ENCODE results near the gene IL17REL.

Gene IL17REL

GRCh38 chr22:49966041-49966773 is 46.4 kb downstream of the IL17REL start:
- no peak for DNase-seq

- DNase-seq: no peak
These were observed 47.2 kb downstream of the IL17REL start for GRCh38 chr22:49965091-49966040.

- DNase-seq: no peak
These were observed 48.2 kb downstream of the IL17REL start for GRCh38 chr22:49964136-49965090.

GRCh38 chr22:49963647-49964026 is 48.9 kb downstream of the IL17REL start:
- DNase-seq: no peak

GRCh38 chr22:49962751-49963646 is 49.6 kb downstream of the IL17REL start:
- no peak for DNase-seq

GRCh38 chr22:49962012-49962750 is 50.4 kb downstream of the IL17REL start:
- peak; percentile 88 for DNase-seq

- DNase-seq: no peak
These were observed 51.0 kb downstream of the IL17REL start for GRCh38 chr22:49961601-49962011.

GRCh38 chr22:49961005-49961600 is 51.5 kb downstream of the IL17REL start:
- peak; percentile 62 for DNase-seq

GRCh38 chr22:49960159-49961004 is 52.2 kb downstream of the IL17REL start, which contains the start of gene PIM3:
PIM3 (plus strand) TSS chr22:49960772; CDS start chr22:49960948, 176 bp downstream.
- peak; percentile 97 for DNase-seq

GRCh38 chr22:49959782-49960158 is 52.8 kb downstream of the IL17REL start:
- no peak for DNase-seq

GRCh38 chr22:49958931-49959781 is 53.4 kb downstream of the IL17REL start:
- DNase-seq: no peak

GRCh38 chr22:49958366-49958921 is 54.1 kb downstream of the IL17REL start:
- DNase-seq: no peak

- DNase-seq: no peak
These were observed 54.7 kb downstream of the IL17REL start for GRCh38 chr22:49957826-49958365.

GRCh38 chr22:49956914-49957825 is 55.4 kb downstream of the IL17REL start:
- no peak for DNase-seq

- no peak for DNase-seq
These were observed 56.2 kb downstream of the IL17REL start for GRCh38 chr22:49956418-49956770.

GRCh38 chr22:49955581-49956417 is 56.8 kb downstream of the IL17REL start:
- no peak for DNase-seq
